Pulmonary artery endothelial cell (primary cell): ENCODE results near the gene NAP1L5. TPM values are rescaled to one million over a fixed set of nuclear protein-coding genes. Genes with fewer than 3 reads are reported as not detected.
A peak's percentile ranks its signal among the peaks of the same experiment; 100 is the strongest.

Source experiments
- DNase-seq: peaks from one replicate; pipeline ENCODE4 v3.0.0-alpha.2; 2011; ENCODE audit warnings: low read depth, low spot score
- total RNA-seq: library from RNA; depleted of rRNA; stranded (reverse); fragments of >200 nt; gene quantifications from 2 replicates; pipeline ENCODE4 v1.2.3, GENCODE V29; 2014

The NAP1L5 gene
- total RNA-seq, 1 donor from 2014 or later = 6.2 TPM

DNA sequence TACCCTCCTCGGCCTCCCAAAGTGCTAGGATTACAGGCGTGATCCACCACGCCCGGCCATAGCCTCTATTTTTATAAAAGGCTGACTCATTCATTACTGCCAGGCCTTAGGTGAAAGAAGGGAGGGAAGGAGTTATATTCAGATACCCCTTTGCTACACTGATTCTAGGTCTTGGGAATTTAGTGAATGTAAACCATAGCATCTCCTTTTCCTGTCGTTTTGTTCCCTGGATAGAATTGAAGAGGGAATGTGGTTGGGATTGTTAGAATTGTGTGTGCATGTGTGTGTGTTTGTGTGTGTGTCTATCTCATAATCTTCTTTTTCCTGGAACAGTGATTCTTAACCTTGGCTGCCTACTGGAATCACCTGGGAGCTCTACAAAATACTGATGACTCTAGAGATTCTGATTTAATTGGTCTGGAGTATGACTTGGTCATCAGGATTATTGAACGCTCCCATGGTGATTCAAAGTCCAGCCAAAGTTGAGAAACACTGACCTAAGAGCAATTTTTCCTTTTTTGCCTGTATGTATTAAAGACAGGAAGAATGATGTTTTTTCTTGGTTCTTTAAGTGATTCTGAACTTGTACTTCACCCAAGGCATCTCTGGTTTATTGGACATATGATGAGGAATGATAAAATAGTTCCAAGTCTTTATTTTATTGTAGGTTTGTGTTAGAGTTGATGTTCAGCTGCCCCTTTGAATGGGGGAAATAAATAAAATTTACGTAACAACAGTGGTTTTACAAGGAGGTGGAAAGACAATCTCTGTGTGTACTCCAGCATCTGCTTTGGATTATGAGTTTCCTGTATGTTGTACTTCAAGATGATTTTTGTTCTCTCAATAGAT lies 37.0 kb downstream of the NAP1L5 start:
- no peak for DNase-seq

GRCh38 chr4:88659890-88660208 lies 37.8 kb downstream of the NAP1L5 start:
- no peak for DNase-seq

GRCh38 chr4:88659055-88659889 lies 38.4 kb downstream of the NAP1L5 start:
- peak; percentile 47 for DNase-seq

- no peak for DNase-seq
These were observed 42.4 kb downstream of the NAP1L5 start for GRCh38 chr4:88655226-88655625.

DNA sequence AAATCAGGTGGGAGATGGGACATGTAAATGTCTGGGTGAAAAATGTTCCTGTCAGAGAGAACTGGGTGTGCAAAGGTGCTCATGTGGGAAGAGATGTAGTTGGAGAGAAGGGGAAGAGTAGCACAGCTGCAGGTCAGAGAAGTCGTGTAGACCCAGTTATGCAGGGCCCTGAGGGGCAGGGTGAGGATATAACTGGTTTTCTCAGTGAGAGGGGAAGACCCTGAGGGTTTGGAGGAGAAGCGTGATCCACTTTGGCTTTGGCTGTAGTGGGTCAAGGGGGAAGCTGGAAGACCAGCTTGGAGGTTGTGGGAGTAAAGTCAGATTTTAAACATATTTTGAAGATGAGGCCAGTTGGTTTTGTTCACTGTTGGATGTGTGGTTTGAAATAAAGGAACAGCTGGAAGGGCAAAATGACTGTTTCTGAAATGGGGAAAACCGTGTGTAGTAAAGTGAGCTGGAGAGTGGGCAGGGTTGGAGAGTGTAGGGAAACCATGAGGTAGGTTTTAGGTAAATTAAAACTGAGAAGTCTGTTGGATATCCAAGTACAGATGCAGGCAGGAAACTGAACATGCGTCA lies 44.2 kb downstream of the NAP1L5 start:
- DNase-seq = no peak

- DNase-seq = no peak
These were observed 47.9 kb downstream of the NAP1L5 start for GRCh38 chr4:88649716-88650115.

DNA sequence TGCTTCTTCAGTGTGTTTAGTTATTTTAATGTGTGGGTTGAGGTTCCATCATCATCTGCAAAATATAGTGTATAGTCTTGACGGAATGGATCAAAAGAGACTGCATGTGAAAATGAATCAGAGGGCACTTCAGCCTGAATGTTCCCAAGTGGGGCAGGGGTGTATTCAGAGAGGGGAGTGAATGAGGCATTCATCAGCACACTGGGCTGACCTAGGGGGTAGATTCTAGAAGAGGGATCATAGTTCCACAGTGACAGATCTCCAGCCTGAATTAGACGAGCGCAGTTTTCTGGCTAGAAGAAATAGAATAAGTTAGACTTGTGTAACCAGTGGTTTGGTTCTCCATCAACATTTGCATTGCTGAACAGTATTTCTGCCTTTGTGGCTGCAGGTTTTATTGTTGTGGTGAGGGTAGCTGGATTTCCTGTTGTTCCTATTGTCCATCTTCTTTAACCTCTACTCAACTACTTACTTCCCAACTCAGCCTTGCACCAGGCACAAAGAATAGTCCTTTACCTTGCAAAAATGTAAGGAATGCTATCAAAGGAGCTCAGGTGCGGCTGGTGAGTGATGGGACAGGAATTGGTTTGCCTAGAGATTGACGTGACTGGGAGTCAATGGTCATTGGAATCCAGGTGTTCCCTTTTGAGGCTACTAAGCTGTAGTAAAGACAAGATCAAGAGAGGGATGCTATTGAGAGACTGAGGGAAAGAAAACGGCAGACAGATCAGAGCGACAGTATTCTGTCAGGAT lies 50.9 kb downstream of the NAP1L5 start:
- no peak for DNase-seq

DNA sequence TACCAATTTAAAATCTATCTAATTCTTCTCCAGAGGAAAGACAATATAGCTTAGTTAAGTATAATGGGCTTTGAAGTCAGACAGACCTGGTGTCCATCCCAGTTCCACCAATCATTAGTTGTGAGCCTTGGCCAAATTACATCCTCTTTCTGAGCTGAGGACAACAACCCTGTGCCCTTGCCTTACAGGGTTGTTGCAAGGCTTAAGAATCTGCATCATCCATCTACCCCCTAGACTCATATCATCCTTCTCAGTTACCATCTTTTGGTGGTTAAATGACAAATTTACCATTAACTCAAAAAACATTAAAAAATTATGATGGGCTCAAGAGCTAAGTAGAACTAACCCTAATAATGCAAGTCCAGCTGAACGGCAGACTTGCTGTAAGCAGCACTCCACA lies 51.6 kb downstream of the NAP1L5 start:
- no peak for DNase-seq

Other genes with a start within 250 kb of the NAP1L5 start
- gene HERC5, start 240.7 kb downstream of the NAP1L5 start, total RNA-seq = 0.73 and 1.7 TPM in 2 replicates
- gene PYURF, start 174.1 kb downstream of the NAP1L5 start, total RNA-seq = 124 and 131 TPM in 2 replicates
- 17.4 and 17.6 TPM in 2 replicates for gene HERC3, start 105.3 kb downstream of the NAP1L5 start, total RNA-seq